ENCODE data around the gene FLCN. TPM values are rescaled to one million over a fixed set of nuclear protein-coding genes. Genes with fewer than 3 reads are reported as not detected.
"Not testable (repeated sequence)": the region's sequence is repeated elsewhere in the genome, so short reads cannot be mapped to it uniquely, and the experiment has no call there.

Gene FLCN
- total RNA-seq, 1 donor: 8.4 TPM

DNA sequence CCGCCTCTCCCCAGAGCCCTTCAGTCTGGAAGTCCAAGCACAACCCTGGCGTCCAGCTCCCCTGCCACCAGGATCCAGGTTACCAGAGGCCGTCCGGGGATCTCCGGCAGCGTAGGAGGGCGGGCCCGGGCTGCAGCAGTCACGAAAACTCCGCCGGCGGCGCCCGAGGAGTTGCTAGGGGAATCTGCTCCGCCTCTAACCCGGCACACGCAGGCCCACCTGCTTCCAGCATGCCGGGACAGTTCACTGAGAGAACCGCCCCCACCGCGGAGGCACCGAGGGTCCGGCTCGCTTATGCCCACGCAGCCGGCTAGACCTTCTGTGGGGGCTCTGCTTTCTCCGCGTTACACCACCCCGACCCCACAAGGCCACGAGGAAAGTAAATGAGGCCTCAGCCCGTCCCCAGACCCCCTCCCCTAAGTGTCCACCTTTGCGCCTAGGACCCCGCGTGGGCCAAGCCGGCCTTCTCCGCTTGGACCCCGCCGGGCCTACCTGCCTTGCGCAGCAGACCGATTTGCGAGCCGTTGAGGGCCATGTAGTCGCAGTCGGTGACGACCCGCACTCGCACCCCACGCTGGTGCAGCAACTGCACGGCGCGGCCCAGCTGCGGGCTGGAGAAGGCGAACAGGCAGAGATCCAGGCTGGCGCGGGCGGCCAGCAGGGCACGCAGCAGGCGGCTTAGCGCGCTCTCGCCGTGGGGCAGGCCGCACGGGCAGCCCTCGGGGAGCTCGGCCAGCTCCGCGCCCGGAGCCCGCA, 31.4 kb downstream of the FLCN start:
- Histone ChIP-seq H3K9me3 (ENCODE audit: low read depth, low read length) (no peaks in the 10 kb centered on the region), H3K4me3 (ENCODE audit: low read length) (peak overlapping the region; percentile 38), H3K27me3 (ENCODE audit: insufficient read depth, low read length) (no peaks in the 10 kb centered on the region), H3K4me1 (ENCODE audit: insufficient read depth, low read length) (peaks cover 30% of the 10 kb centered on the region)

GRCh38 chr17:17204635-17205231, 32.2 kb downstream of the FLCN start:
- Histone ChIP-seq H3K9me3 (ENCODE audit: low read depth, low read length) (no peaks in the 10 kb centered on the region), H3K4me3 (ENCODE audit: low read length) (peak overlapping the region; percentile 38), H3K27me3 (ENCODE audit: insufficient read depth, low read length) (no peaks in the 10 kb centered on the region), H3K4me1 (ENCODE audit: insufficient read depth, low read length) (peaks cover 30% of the 10 kb centered on the region)

DNA sequence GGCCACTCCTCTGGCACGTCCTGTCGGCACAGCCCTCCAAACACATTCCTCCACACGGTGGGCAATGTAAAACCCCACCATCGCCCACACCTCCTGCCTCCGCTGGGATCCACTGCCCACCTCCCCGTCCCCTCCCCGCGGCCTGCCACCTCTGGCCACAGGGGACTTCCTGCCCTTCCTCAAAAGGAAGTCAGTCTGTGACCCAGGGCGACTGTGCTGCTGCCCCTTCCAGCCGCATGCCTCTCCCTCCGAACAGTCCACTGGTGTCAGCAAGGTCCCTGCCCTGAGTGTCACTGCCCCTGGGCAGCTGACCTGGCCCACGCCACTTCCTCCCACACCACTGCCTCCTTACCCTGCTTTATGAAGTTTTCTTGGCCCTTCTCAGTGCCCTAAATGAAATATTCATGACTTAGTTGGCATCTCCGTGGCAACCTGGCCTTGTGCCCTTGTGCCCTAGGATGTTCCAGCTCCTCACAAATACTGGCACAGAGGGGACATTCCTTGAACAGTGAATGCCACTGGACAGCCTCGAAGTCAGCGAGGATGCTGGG, 32.9 kb downstream of the FLCN start:
- no peaks in the 10 kb centered on the region for H3K9me3 ChIP-seq (ENCODE audit: low read depth, low read length)
- H3K4me1 ChIP-seq (ENCODE audit: insufficient read depth, low read length): peaks cover 30% of the 10 kb centered on the region
- H3K4me3 ChIP-seq (ENCODE audit: low read length): no peak overlapping the region
- no peaks in the 10 kb centered on the region for H3K27me3 ChIP-seq (ENCODE audit: insufficient read depth, low read length)

DNA sequence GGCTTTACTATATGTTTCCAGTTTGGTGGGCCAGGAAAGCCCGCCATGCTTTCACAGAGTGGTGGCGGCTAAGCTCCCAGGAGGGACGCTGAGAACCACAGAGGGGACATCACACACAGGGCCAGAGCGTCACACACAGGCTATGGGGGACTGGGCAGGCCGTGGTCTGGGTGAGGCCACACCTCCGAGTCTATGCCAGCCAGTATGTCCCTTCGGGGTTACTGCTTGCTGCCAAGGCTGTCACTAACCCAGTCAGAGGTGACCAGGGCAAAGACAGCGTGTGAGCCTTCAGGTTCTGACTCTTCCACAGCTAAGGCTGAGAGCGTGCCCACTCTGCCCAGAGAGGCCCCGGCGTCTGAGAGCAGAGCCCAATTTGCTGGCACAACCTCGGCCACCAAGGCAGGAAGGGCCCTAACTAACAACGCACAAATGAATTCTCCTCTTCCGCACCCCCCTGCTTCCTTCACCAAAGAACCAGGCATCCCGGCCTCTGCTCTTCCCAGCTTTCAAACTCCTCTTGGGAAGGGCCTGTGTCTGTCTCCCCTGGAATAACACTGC, 33.7 kb downstream of the FLCN start:
- no peaks in the 10 kb centered on the region for H3K27me3 ChIP-seq (ENCODE audit: insufficient read depth, low read length)

DNA sequence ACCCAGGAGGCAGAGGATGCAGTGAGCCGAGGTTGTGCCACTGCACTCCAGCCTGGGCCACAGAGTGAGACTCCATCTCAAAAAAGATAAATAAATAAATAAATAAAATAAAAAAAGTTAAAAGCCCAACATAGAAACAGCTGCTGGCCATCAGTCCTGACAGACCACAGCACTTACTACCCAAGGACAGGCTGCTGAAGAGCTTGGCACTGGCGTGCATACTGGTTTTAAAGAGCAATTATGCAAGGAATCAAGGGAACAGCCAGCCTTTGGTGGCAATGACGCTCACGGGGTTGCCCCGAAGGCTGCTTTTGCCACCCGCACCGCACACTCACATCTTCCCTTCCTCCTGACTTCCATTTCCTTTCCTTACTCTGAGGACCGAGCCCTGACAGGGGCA, 35.1 kb downstream of the FLCN start:
- no peaks in the 10 kb centered on the region for H3K9me3 ChIP-seq (ENCODE audit: low read depth, low read length)
- no peaks in the 10 kb centered on the region for H3K27me3 ChIP-seq (ENCODE audit: insufficient read depth, low read length)
- H3K4me3 ChIP-seq (ENCODE audit: low read length): no peak overlapping the region
- peaks cover 30% of the 10 kb centered on the region for H3K4me1 ChIP-seq (ENCODE audit: insufficient read depth, low read length)

More for the DNA sequence above, 33.7 kb downstream of the FLCN start:
- H3K9me3 ChIP-seq (ENCODE audit: low read depth, low read length): no peaks in the 10 kb centered on the region
- H3K4me3 ChIP-seq (ENCODE audit: low read length): no peak overlapping the region
- H3K4me1 ChIP-seq (ENCODE audit: insufficient read depth, low read length): peaks cover 30% of the 10 kb centered on the region

DNA sequence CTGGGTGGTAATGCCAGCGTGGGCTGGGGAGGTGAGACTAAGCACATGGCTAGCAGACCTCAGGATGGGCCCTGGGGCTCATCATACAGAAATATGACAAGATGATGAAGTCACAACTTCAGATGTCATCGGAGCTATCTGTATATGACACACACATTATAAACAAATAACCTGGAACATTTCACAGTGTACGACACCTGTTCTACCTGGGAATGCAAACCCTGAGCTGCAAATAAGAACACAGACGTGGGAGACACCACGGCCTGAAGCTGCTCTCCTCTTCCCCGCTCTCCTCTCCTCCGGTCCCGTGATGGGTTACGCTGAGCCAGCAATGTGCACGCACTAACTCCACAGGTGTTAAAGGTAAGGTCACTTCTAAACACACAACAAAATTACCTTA, 35.7 kb downstream of the FLCN start:
- Histone ChIP-seq H3K27me3 (ENCODE audit: insufficient read depth, low read length) (no peaks in the 10 kb centered on the region), H3K4me1 (ENCODE audit: insufficient read depth, low read length) (peaks cover 29% of the 10 kb centered on the region), H3K9me3 (ENCODE audit: low read depth, low read length) (no peaks in the 10 kb centered on the region), H3K4me3 (ENCODE audit: low read length) (no peak overlapping the region)

GRCh38 chr17:17200831-17201230, 36.1 kb downstream of the FLCN start:
- Histone ChIP-seq H3K4me3 (ENCODE audit: low read length) (no peak overlapping the region), H3K9me3 (ENCODE audit: low read depth, low read length) (no peaks in the 10 kb centered on the region), H3K27me3 (ENCODE audit: insufficient read depth, low read length) (no peaks in the 10 kb centered on the region), H3K4me1 (ENCODE audit: insufficient read depth, low read length) (peaks cover 24% of the 10 kb centered on the region)

GRCh38 chr17:17200311-17200710, 36.7 kb downstream of the FLCN start:
- no peaks in the 10 kb centered on the region for H3K9me3 ChIP-seq (ENCODE audit: low read depth, low read length)
- no peaks in the 10 kb centered on the region for H3K27me3 ChIP-seq (ENCODE audit: insufficient read depth, low read length)
- no peak overlapping the region for H3K4me3 ChIP-seq (ENCODE audit: low read length)
- peaks cover 19% of the 10 kb centered on the region for H3K4me1 ChIP-seq (ENCODE audit: insufficient read depth, low read length)

DNA sequence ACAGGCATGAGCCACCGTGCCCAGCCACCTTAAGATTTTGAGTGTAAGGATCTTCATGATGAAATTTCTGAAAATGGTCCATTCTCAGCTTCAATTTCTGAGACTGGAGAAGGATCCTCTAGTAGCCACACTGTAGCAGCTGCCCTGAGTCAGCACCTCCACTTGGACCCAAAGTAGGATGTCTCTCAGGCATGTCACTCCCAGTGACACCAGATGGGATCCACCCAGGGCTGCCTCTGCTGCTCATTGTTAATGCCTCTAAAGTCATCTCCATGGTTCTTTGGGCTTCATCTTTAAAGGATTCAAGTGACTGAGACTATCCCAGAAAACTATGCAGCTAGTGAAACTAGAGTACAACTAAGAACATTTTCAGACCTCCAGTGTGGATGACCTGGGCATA, 38.7 kb downstream of the FLCN start:
- Histone ChIP-seq H3K27me3 (ENCODE audit: insufficient read depth, low read length) (no peaks in the 10 kb centered on the region), H3K9me3 (ENCODE audit: low read depth, low read length) (no peaks in the 10 kb centered on the region), H3K4me3 (ENCODE audit: low read length) (no peak overlapping the region), H3K4me1 (ENCODE audit: insufficient read depth, low read length) (no peaks in the 10 kb centered on the region)

- H3K4me1 ChIP-seq (ENCODE audit: insufficient read depth, low read length): no peaks in the 10 kb centered on the region
- no peaks in the 10 kb centered on the region for H3K27me3 ChIP-seq (ENCODE audit: insufficient read depth, low read length)
- H3K4me3 ChIP-seq (ENCODE audit: low read length): no peak overlapping the region
- H3K9me3 ChIP-seq (ENCODE audit: low read depth, low read length): no peaks in the 10 kb centered on the region
Measured at GRCh38 chr17:17196776-17197175, 40.2 kb downstream of the FLCN start.

- H3K4me1 ChIP-seq (ENCODE audit: insufficient read depth, low read length); H3K9me3 ChIP-seq (ENCODE audit: low read depth, low read length); H3K4me3 ChIP-seq (ENCODE audit: low read length); H3K27me3 ChIP-seq (ENCODE audit: insufficient read depth, low read length): not testable (repeated sequence)
Measured at GRCh38 chr17:17195466-17195865, 41.5 kb downstream of the FLCN start.

GRCh38 chr17:17191961-17192381, 45.0 kb downstream of the FLCN start:
- H3K4me1 ChIP-seq (ENCODE audit: insufficient read depth, low read length): peaks cover 5% of the 10 kb centered on the region
- no peak overlapping the region for H3K4me3 ChIP-seq (ENCODE audit: low read length)
- no peaks in the 10 kb centered on the region for H3K9me3 ChIP-seq (ENCODE audit: low read depth, low read length)
- H3K27me3 ChIP-seq (ENCODE audit: insufficient read depth, low read length): no peaks in the 10 kb centered on the region

DNA sequence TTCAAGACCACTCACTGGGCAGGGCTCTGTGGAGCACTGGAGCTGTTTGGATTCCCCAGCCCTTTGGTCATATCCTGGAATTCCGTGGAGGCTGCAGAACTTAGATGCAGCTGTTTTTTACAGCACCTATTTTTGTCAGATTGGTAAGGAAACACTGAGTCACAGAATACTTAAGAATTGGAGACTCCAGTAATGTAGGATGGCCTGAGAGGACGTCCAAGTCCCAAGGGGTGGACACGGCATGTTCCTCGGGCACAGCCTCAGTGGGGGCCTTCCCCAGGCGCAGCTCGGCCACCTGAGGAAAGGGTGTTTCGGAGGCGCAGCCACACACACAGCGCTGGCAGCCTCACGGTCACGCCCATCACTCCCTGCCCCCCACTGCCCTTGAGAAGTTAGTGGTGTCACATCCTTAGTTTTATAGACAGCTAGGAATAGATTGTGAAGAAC, 45.6 kb downstream of the FLCN start:
- Histone ChIP-seq H3K27me3 (ENCODE audit: insufficient read depth, low read length) (no peaks in the 10 kb centered on the region), H3K4me3 (ENCODE audit: low read length) (no peak overlapping the region), H3K4me1 (ENCODE audit: insufficient read depth, low read length) (peaks cover 9% of the 10 kb centered on the region), H3K9me3 (ENCODE audit: low read depth, low read length) (no peaks in the 10 kb centered on the region)

DNA sequence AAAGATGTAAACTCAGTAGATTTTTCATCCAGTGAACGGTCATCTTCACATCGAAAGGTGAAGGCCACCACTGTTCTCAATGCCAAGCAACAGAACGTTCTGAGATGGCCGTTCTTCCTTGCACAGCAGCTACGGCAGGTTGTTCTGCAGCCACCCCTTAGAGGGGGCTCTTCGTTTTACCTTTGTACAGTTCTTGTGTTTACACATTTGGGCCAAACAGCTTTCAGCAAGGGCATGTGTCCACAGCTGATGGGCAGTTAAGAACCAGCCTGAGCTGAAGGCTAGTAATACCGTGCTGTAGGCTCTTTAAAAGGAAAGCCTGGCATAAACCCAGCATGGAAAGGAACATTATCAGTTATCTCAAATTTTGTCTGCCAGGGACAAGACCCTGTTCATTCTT, 46.8 kb downstream of the FLCN start:
- H3K4me1 ChIP-seq (ENCODE audit: insufficient read depth, low read length): peaks cover 21% of the 10 kb centered on the region
- no peaks in the 10 kb centered on the region for H3K27me3 ChIP-seq (ENCODE audit: insufficient read depth, low read length)
- no peak overlapping the region for H3K4me3 ChIP-seq (ENCODE audit: low read length)
- no peaks in the 10 kb centered on the region for H3K9me3 ChIP-seq (ENCODE audit: low read depth, low read length)

- Histone ChIP-seq H3K9me3 (ENCODE audit: low read depth, low read length) (no peaks in the 10 kb centered on the region), H3K27me3 (ENCODE audit: insufficient read depth, low read length) (no peaks in the 10 kb centered on the region), H3K4me1 (ENCODE audit: insufficient read depth, low read length) (peaks cover 27% of the 10 kb centered on the region), H3K4me3 (ENCODE audit: low read length) (no peak overlapping the region)
Measured at GRCh38 chr17:17189559-17189958, 47.4 kb downstream of the FLCN start.

Data from mononuclear cell (primary cell).